CD14-positive monocyte (primary cell): ENCODE results near the gene GPRIN1. TPM values are rescaled to one million over a fixed set of nuclear protein-coding genes. Genes with fewer than 3 reads are reported as not detected.

Experiments used
- DNase-seq, 3 donors: peaks; one replicate each; pipeline ENCODE4 v3.0.0-alpha.2; 2011 to 2022
- H2AFZ ChIP-seq: 2 replicates; pipeline ENCODE4 v1.6.0; 2012; ENCODE audit warnings: mild to moderate bottlenecking, low read depth, low read length, inconsistent platforms; ENCODE audit not compliant: insufficient read depth, poor library complexity, severe bottlenecking
- H3K27ac ChIP-seq, 2 donors: 1 replicate in 1 of 2; 2 replicates in 1 of 2; pipeline ENCODE4 v1.5.1; 2012 to 2013; ENCODE audit warnings: low read length in 2 of 2, control low read depth in 1 of 2, inconsistent platforms in 1 of 2, low read depth in 1 of 2, mild to moderate bottlenecking in 1 of 2
- H3K27me3 ChIP-seq, 2 donors: one replicate each; pipeline versions ENCODE4 v1.6.0 to v1.6.1; 2011 to 2013; ENCODE audit warnings: low read length in 2 of 2; ENCODE audit not compliant: control insufficient read depth in 2 of 2, insufficient read depth in 2 of 2
- H3K36me3 ChIP-seq, 2 donors: replicated peaks in 1 of 2; 1 replicate in 1 of 2; 2 replicates in 1 of 2; pipeline versions ENCODE4 v1.5.1 to v1.6.1; 2012 to 2013; ENCODE audit warnings: low read length in 2 of 2, control low read depth in 1 of 2, inconsistent platforms in 1 of 2, mild to moderate bottlenecking in 1 of 2; ENCODE audit not compliant: insufficient read depth in 2 of 2, control insufficient read depth in 1 of 2
- H3K4me1 ChIP-seq, 2 donors: 1 replicate in 1 of 2; 2 replicates in 1 of 2; pipeline versions ENCODE4 v1.5.1 to v1.6.1; 2012 to 2013; ENCODE audit warnings: low read length in 2 of 2, control low read depth in 1 of 2, inconsistent platforms in 1 of 2, mild to moderate bottlenecking in 1 of 2, moderate library complexity in 1 of 2; ENCODE audit not compliant: insufficient read depth in 2 of 2, control insufficient read depth in 1 of 2
- H3K4me2 ChIP-seq: replicated peaks from 2 replicates; pipeline ENCODE3; 2012; ENCODE audit warnings: low read length, moderate library complexity, mild to moderate bottlenecking; ENCODE audit not compliant: poor library complexity, severe bottlenecking; ENCODE audit errors: extremely low read depth
- H3K4me3 ChIP-seq, 3 experiments: fragments of 200-600 bp in 1 of 3; sonication (generic) in 1 of 3; replicated peaks in 1 of 3; 1 replicate in 2 of 3; 2 replicates in 1 of 3; pipeline ENCODE4 v1.5.1; 2011 to 2013; ENCODE audit warnings: low read length in 3 of 3, mild to moderate bottlenecking in 3 of 3, control low read depth in 2 of 3, low read depth in 2 of 3, inconsistent platforms in 1 of 3, moderate library complexity in 1 of 3
- H3K79me2 ChIP-seq: 2 replicates; pipeline ENCODE4 v1.6.0; 2012; ENCODE audit warnings: mild to moderate bottlenecking, control low read depth, inconsistent platforms, low read length, moderate library complexity; ENCODE audit not compliant: insufficient read depth
- H3K9ac ChIP-seq: 2 replicates; pipeline ENCODE4 v1.6.0; 2017; ENCODE audit warnings: low read length, mild to moderate bottlenecking; ENCODE audit not compliant: insufficient read depth, poor library complexity, severe bottlenecking
- H3K9me3 ChIP-seq, 2 donors: replicated peaks in 1 of 2; 1 replicate in 1 of 2; 2 replicates in 1 of 2; pipeline versions ENCODE4 v1.5.1 to v1.6.1; 2012 to 2013; ENCODE audit warnings: low read length in 2 of 2, control low read depth in 1 of 2; ENCODE audit not compliant: control insufficient read depth in 1 of 2, insufficient read depth in 1 of 2
- H4K20me1 ChIP-seq: 2 replicates; pipeline ENCODE4 v1.6.0; 2012; ENCODE audit warnings: mild to moderate bottlenecking, low read length, control low read depth, moderate library complexity; ENCODE audit not compliant: insufficient read depth
- H3K27ac Mint-ChIP-seq, 7 donors: one replicate each; pipeline ENCODE4 v1.8.0; 2020; ENCODE audit warnings: mild to moderate bottlenecking in 7 of 7, mixed read lengths in 7 of 7, moderate library complexity in 6 of 7, inconsistent platforms in 2 of 7
- H3K27me3 Mint-ChIP-seq, 3 donors: one replicate each; pipeline ENCODE4 v1.8.0; 2021 to 2022; ENCODE audit warnings: low read depth in 3 of 3, mild to moderate bottlenecking in 3 of 3, mixed read lengths in 3 of 3, moderate library complexity in 3 of 3, inconsistent platforms in 1 of 3
- H3K36me3 Mint-ChIP-seq, 2 donors: one replicate each; pipeline ENCODE4 v1.8.0; 2020; ENCODE audit warnings: mixed read lengths in 2 of 2, inconsistent platforms in 1 of 2, mild to moderate bottlenecking in 1 of 2
- H3K4me1 Mint-ChIP-seq: one replicate; pipeline ENCODE4 v1.8.0; 2020; ENCODE audit warnings: mild to moderate bottlenecking, mixed read lengths
- H3K4me3 Mint-ChIP-seq, 2 donors: one replicate each; pipeline ENCODE4 v1.8.0; 2020; ENCODE audit warnings: mild to moderate bottlenecking in 2 of 2, mixed read lengths in 2 of 2, moderate library complexity in 1 of 2
- H3K9me3 Mint-ChIP-seq, 7 donors: one replicate each; pipeline ENCODE4 v1.8.0; 2020 to 2022; ENCODE audit warnings: mixed read lengths in 7 of 7, mild to moderate bottlenecking in 6 of 7, moderate library complexity in 6 of 7, inconsistent platforms in 2 of 7
- WGBS: methylation state at CpG from one replicate; pipeline ENCODE4 v1.1.5; 2013; ENCODE audit warnings: missing lambda C conversion rate; ENCODE audit not compliant: insufficient coverage; 5-methylcytosine and 5-hydroxymethylcytosine counted together
- intact Hi-C, 2 donors: fragments of 100-400 bp; cut with micrococcal nuclease; formaldehyde crosslinking; loops; one replicate each; pipeline versions ENCODE4 v1.15.0 to v1.15.1; 2023
- polyA plus RNA-seq, 3 donors: library from polyadenylated mRNA; depleted of rRNA in 1 of 3; unstranded in 2 of 3; stranded (reverse) in 1 of 3; fragments of 300-500 nt in 2 of 3; fragments of >200 nt in 1 of 3; fragmentation: Illumina TruSeq in 2 of 3; gene quantifications; 1 replicate in 2 of 3; 2 replicates in 1 of 3; pipeline ENCODE4 v1.2.3, GENCODE V29; 2012 to 2021
- TF ChIP-seq, protein P1 (sequence below): fragments of 200-600 bp; IDR thresholded peaks from one replicate; pipeline ENCODE4 v1.8.0; 2022; ENCODE audit warnings: antibody characterized with exemption, mild to moderate bottlenecking

Gene GPRIN1
- polyA plus RNA-seq, 3 donors, result 0.05 to 0.30 (median 0.13) TPM

DNA sequence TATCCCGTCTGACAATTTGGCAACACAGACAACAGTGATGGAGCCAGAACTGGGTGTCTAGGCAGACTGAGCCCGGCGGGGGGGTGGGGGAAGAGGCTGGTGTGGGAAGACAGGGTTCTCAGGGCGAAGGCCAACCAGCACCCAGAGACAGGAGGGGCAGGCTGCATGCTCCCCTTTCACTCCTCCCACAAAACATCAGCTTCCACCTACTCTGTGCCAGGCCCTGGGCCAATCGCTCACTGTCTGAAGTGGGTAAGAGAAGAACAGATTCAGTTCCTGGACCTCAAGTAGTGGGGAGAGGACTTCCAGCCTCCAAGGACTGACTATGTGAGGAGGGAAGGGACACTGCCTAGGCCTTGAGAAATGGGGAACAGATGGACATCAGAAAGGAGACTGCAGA lies 17.6 kb upstream of the GPRIN1 start:
- Mint-ChIP-seq H3K27ac (no peak overlapping the region), H3K4me3 (no peak overlapping the region), H3K36me3 (peaks cover 0 to 4% of the 10 kb centered on the region in 2 donors), H3K9me3 (peaks cover 0 to 7% (median 4%) of the 10 kb centered on the region in 7 donors), H3K4me1 (peaks cover 8% of the 10 kb centered on the region), H3K27me3 (peaks cover 53 to 78% (median 68%) of the 10 kb centered on the region in 3 donors)
- no peaks in the 10 kb centered on the region for H4K20me1 ChIP-seq
- no peaks in the 10 kb centered on the region for H3K79me2 ChIP-seq
- no peak overlapping the region for H2AFZ ChIP-seq
- no peaks in the 10 kb centered on the region for H3K36me3 ChIP-seq
- H3K9me3 ChIP-seq, result peaks cover 0 to 9% of the 10 kb centered on the region in 2 donors
- 42% methylated on average over 2 of the region's 5 CpGs for WGBS
- no peak overlapping the region for H3K9ac ChIP-seq
- H3K4me1 ChIP-seq, result peaks cover 0 to 5% of the 10 kb centered on the region in 2 donors
- H3K27me3 ChIP-seq, result peaks cover 32 to 78% of the 10 kb centered on the region in 2 donors
- intact Hi-C loops, result no loop called here
- H3K4me3 ChIP-seq, result no peak overlapping the region
- DNase-seq, result no peak
- no peak overlapping the region for H3K4me2 ChIP-seq
- TF ChIP-seq, protein P1, sequence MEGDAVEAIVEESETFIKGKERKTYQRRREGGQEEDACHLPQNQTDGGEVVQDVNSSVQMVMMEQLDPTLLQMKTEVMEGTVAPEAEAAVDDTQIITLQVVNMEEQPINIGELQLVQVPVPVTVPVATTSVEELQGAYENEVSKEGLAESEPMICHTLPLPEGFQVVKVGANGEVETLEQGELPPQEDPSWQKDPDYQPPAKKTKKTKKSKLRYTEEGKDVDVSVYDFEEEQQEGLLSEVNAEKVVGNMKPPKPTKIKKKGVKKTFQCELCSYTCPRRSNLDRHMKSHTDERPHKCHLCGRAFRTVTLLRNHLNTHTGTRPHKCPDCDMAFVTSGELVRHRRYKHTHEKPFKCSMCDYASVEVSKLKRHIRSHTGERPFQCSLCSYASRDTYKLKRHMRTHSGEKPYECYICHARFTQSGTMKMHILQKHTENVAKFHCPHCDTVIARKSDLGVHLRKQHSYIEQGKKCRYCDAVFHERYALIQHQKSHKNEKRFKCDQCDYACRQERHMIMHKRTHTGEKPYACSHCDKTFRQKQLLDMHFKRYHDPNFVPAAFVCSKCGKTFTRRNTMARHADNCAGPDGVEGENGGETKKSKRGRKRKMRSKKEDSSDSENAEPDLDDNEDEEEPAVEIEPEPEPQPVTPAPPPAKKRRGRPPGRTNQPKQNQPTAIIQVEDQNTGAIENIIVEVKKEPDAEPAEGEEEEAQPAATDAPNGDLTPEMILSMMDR, result no peak
- no peak overlapping the region for H3K27ac ChIP-seq

DNA sequence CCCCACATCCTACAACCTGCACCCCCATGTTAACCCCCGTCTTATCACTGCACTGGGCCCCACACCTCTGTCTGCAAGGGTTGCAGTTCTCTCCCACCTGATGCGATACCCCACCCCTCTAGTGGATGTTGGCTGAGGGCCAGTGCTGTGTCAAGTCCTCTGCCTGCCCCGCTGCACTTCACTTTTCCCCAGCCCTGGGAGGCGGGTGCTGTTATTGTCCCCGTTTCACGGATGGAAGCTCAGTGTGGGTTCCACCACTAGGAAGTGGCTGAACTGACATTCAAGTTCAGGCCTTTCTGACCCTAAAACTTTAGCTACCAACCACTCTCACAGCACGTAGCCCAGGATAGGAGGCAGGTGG lies 16.9 kb upstream of the GPRIN1 start:
- Histone ChIP-seq H3K4me3 (no peak overlapping the region), H3K36me3 (no peaks in the 10 kb centered on the region), H3K4me1 (peaks cover 0 to 5% of the 10 kb centered on the region in 2 donors), H3K27me3 (peaks cover 30 to 74% of the 10 kb centered on the region in 2 donors), H4K20me1 (no peaks in the 10 kb centered on the region), H3K79me2 (no peaks in the 10 kb centered on the region), H2AFZ (no peak overlapping the region), H3K9me3 (peaks cover 0 to 9% of the 10 kb centered on the region in 2 donors), H3K27ac (no peak overlapping the region), H3K9ac (no peak overlapping the region), H3K4me2 (no peak overlapping the region)
- Mint-ChIP-seq H3K36me3 (peaks cover 0 to 4% of the 10 kb centered on the region in 2 donors), H3K4me1 (peaks cover 8% of the 10 kb centered on the region), H3K27me3 (peaks cover 52 to 76% (median 70%) of the 10 kb centered on the region in 3 donors), H3K27ac (peak overlapping the region in 1 of 7 donors; percentile 62), H3K9me3 (peaks cover 0 to 7% (median 4%) of the 10 kb centered on the region in 7 donors), H3K4me3 (peak overlapping the region in 1 of 2 donors; percentile 39)
- DNase-seq, result no peak
- intact Hi-C loops, result no loop called here
- TF ChIP-seq, protein P1, result no peak
- WGBS, result 64% methylated on average over 3 of the region's 7 CpGs
